ENCODE measurements around the gene RINL.
A peak's percentile ranks its signal among the peaks of the same experiment; 100 is the strongest.
"Not testable (repeated sequence)": the region's sequence is repeated elsewhere in the genome, so short reads cannot be mapped to it uniquely, and the experiment has no call there.

RINL gene

GRCh38 chr19:38831142-38831605 lies 46.9 kb downstream of the RINL start:
- peak; percentile 37 for DNase-seq

GRCh38 chr19:38830039-38830733 lies 47.9 kb downstream of the RINL start:
- DNase-seq = no peak

GRCh38 chr19:38829203-38829602 lies 48.9 kb downstream of the RINL start:
- not testable (repeated sequence) for DNase-seq

GRCh38 chr19:38826856-38827551 lies 51.1 kb downstream of the RINL start:
- DNase-seq = no peak

- not testable (repeated sequence) for DNase-seq
Measured at GRCh38 chr19:38825936-38826335, 52.1 kb downstream of the RINL start.

GRCh38 chr19:38821230-38821825 lies 56.7 kb downstream of the RINL start:
- not testable (repeated sequence) for DNase-seq

GRCh38 chr19:38819231-38819920 lies 58.7 kb downstream of the RINL start:
- DNase-seq = no peak

Measured in CD4-positive, alpha-beta T cell treated with Interleukin-21 for 1 hour (primary cell).